HG03060 (cell line): ENCODE measurements around the gene GAB3.
"Not testable (repeated sequence)": the region's sequence is repeated elsewhere in the genome, so short reads cannot be mapped to it uniquely, and the experiment has no call there.

Experiments
- ATAC-seq: cut with Tn5 transposase; IDR thresholded peaks from one replicate; pipeline ENCODE4 v1.9.1; 2021; ENCODE audit warnings: low read depth, moderate number of reproducible peaks; ENCODE audit not compliant: unreplicated experiment

GAB3 gene

GRCh38 chrX:154724993-154725756, 25.7 kb downstream of the GAB3 start:
- no peak for ATAC-seq

DNA sequence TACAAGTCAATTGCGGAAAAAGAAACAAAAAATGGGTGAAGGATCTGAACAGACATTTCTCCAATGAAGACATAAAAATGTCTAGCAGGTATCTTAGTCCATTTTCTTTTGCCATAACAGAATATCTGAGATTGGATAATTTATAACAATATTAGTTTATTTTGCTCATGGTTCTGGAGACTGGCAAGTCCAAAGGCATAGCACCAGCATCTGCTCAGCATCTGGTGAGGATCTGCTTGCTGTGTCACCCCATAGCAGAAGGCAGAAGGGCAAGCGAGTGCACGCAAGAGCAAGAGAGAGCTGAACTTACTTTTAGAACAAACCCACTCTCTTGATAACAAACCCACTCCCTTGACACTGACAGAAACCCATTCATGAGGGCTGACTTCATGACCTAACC, 29.7 kb downstream of the GAB3 start:
- ATAC-seq: no peak

DNA sequence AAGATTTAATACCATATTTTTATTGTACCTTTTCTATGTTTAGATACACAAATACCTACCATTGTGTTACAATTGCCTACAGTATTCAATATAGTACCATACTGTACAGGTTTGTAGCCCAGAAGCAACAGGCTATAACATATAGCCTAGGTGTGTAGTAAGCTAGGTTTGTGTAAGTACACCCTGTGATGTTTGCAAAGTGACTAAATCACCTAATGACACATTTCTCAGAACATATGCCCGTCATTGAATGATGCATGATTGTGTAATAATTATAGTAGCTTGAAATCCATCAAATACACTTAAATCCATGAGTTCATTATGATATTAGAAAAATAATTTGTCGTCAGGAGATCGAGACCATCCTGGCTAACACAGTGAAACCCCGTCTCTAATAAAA, 30.8 kb downstream of the GAB3 start:
- ATAC-seq: no peak

GRCh38 chrX:154719132-154719675, 31.7 kb downstream of the GAB3 start:
- ATAC-seq: no peak

GRCh38 chrX:154718616-154719015, 32.3 kb downstream of the GAB3 start:
- no peak for ATAC-seq

DNA sequence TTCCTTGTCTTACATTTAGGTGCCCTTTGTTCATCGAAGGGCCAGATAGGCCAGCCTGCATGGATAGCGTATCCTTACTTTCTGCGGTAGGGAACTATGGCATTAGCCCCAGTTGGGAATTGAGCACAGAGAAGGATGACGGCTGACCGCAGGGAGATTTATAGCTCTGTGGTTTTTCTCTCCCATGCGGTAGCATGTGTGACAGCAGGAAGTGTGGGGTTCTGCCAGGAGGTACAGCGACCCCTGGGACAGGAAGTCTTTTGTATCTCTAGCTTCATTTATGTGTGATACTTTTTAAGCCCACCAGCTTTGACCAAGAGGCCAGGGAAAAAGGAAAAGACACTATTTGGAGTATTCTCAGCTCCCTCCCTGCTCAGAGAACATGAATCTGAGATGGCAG, 33.1 kb downstream of the GAB3 start:
- no peak for ATAC-seq

DNA sequence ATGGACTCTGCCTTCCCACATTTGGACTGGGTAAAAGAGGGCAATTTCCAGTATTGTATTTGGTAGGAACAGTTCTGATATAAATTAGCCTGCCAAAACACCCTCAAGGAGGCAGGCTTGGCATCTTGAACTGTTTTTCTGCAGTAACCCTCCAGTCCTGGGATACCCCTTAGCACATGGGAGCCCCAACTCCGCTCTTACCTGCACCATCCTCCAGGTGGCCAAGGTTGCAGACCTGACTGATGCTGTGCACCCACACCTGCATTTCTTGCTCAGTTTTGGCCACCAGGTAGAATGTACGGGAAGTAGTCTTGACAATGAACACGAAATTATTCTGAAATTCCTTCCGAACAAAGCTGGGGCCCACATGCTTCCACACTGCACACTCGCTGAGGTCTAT, 35.1 kb downstream of the GAB3 start:
- ATAC-seq: no peak

DNA sequence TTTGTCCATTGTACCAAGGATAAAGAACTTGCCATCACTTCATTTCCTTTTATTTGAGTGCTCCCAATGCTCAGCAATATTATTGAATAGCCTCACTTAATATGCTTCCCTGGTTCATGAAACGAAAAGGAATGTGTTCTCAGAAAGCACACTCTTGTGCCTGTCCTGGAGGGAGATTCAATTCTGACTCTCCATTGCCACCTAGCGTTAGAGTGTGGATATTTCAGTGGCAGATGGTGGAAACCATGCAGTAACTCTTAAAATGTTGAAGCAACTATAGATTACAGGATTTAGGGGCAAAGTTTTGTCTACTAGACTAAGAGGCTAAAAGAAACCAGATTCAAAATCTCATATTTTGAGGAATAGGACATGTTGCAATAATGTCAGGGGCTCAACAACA, 36.0 kb downstream of the GAB3 start:
- no peak for ATAC-seq

DNA sequence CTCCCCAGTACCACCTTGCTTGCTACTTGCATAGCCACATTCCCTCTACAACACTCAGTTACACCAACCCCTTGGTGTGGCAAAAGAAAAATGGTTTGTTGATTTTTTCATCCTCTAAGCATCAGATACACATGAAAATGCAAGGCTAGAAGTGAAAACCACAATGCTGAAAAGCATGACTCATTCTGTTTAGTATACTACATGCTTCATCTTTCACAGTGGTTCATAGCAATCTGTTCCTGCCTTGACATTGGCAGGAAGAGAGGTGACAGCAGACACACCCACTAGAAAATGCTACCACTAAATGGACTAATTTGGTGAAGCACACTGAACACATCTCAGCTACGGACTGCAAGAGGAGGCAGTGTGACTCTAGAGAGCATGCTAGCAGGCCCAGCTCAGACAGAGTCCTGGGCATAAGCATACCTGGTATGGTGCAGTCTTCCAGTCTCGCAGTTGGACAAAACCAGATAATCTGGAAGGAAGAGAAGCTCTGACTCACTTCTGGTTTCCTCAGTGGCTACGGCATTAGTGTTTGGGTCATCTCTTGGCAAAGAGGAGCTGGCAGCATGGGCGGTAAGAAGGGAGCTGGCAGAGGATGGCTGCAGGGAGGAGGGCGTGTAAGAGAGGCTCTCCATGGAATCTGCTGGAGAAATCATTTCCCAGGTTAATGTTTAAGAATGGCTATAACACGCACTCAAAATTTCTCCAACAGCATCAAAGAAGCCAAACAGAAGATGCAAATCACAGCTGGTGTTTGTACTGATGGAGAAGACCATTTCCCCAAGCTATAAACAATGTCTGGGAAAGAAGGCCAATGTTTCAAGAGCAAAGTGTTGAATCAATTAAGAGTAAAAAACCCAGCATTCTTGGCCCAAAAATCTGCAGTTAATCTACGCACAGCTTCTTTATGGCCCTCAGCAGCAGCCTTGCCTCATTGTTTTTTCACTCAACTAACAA, 37.8 kb downstream of the GAB3 start:
- peak; percentile 85 for ATAC-seq

GRCh38 chrX:154711264-154711663, 39.6 kb downstream of the GAB3 start:
- no peak for ATAC-seq

DNA sequence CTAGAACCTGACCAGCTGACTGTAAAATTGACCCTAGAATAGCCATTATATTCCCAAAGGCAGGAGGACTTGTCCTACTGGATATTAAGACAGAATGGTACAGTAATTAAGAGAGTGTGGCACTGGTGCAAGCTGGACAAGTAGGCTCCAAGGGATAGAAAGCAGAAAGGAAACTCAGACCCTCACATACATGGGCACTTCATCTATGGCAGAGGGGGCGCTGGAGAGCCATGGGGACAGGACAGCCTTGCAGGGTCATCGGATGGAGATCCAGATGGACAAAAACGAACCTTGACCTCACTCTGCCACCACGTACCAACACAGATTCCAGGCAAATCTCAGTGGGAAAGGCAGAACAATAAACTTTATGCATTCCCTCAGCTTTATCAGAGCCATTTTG, 40.6 kb downstream of the GAB3 start:
- no peak for ATAC-seq

DNA sequence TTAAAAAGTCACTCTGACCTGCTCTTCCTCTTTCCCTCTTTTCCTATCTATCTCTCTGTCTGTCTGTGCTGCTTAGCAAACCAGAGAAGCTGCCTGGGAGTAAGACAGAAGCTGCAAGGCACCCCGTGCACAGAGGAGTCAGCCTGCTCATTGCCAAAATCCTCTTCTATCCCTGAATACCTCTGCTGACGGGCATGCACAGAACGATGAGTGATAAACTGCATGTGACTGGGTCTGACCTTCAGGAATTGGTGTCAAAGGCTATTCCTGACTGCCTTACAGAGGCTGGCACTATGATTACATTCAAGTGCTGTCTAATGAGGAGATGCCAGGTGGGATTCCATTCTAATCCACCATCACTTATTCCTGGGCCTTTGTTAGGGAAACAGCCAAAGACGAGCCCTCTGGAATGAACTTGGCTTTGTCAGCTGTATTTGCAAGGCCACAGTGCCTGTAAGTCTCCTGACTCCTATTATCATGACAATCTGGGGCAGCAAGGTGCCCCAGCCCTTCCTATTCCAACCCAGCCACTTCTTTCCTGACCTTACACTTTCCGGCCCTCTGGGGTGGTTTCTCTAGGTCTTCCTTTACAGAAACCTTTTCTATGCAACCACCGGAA, 52.1 kb downstream of the GAB3 start:
- no peak for ATAC-seq

- no peak for ATAC-seq
Measured at GRCh38 chrX:154696676-154697045, 54.2 kb downstream of the GAB3 start.

DNA sequence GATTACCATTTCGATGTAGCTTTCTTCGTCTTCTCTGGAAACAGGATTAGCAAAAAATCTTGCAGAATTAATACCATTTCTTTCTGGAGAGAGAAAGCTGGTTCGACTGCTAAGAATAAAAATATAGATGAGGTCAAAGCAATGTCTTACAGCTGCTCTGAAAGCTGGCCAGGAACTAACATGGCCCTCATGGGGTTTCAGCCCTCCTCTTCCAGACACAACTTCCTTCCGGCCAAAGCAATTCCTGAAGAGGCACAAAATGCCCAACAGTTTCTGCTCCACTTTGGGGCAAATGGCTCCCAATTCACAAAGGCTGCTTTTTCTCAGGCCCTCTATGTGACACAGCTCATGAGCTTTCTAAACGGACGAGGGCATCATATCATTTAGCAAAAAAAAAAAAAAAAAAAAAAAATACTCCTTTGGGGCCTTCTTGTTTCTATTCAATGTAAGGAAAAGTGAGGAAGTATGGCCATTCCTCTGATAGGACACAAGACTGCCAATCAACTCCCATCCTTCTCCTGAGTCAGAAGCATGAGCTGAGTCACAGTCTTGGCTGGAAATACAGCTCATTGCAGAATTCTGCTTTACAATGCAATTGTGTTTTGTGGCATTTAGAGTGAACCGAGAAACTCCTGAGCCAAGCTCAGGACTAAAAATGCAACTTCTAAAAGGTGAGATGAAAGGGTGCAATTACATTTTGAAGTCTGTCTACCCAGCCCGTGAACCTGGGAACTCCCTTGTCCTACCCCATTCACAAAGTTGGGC, 54.8 kb downstream of the GAB3 start:
- ATAC-seq: no peak

DNA sequence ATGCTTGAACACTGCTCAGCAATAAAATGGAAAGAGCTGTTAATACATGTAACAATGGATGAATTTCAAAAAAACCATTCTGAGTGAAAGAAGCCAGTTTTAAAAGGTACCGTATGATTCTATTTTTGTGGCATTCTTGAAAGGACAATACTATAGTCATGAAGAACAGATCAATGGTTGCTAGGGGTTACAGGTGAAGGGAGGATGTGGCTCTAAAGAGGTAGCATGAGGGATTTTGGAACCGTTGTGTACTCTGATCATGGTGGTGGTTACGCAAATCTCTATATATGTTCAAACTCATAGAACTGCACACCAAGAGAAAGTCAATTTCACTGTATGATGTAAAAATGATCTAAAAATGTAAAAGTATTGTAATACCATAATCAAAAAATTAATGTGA, 57.5 kb downstream of the GAB3 start:
- no peak for ATAC-seq

- not testable (repeated sequence) for ATAC-seq
Measured at GRCh38 chrX:154690438-154690837, 60.4 kb downstream of the GAB3 start.

GRCh38 chrX:154672084-154672483, 78.8 kb downstream of the GAB3 start:
- not testable (repeated sequence) for ATAC-seq

GRCh38 chrX:154670848-154671247, 80.0 kb downstream of the GAB3 start:
- not testable (repeated sequence) for ATAC-seq

DNA sequence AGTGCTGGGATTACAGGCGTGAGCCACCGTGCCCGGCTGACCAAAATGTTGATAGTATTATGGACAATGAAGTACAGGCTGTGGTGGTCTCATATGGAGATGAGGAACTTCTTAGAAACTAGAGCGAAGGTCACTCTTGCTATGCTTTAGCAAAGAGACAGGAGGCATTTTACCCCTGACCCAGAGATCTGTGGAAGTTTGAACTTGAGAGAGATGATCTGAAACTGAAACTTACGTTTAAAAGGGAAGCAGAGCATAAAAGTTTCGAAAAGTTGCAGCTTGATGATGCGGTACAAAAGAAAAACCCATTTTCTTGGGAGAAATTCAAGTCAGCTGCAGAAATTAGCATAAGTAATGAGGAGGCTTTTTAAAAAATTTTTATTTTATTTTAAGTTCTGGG, 89.0 kb downstream of the GAB3 start:
- no peak for ATAC-seq

DNA sequence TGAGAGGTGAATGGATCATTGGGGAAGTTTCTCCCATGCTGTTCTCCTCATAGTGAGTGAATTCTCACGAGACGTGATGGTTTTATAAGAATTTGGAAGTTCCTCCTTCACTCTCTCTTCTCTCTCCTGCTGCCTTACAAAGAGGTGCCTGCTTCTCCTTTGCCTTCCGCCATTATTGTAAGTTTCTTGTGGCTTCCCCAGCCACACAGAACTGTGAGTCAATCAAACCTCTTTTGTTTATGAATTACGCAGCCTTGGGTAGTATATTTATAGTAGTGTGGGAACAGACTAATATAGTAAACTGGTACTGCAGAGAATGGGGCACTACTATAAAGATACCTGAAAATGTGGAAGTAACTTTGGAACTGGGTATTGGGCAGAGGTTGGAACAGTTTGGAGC, 89.7 kb downstream of the GAB3 start:
- no peak for ATAC-seq
